ENCODE results near the gene HOXC9. TPM values are rescaled to one million over a fixed set of nuclear protein-coding genes. Genes with fewer than 3 reads are reported as not detected.

HOXC9 gene
- polyA plus RNA-seq, 12 donors: 0.33 to 3.2 (median 0.72) TPM; not detected in 2

GRCh38 chr12:53986686-53987483, 13.1 kb upstream of the HOXC9 start:
- DNase-seq: no peak

GRCh38 chr12:53987787-53988230, 12.2 kb upstream of the HOXC9 start:
- no peak for DNase-seq

GRCh38 chr12:53988541-53989226, 11.3 kb upstream of the HOXC9 start:
- no peak for DNase-seq

- DNase-seq: no peak
Observed at GRCh38 chr12:53989227-53990113, 10.5 kb upstream of the HOXC9 start.

GRCh38 chr12:53990311-53991076, 9.5 kb upstream of the HOXC9 start:
- DNase-seq: no peak

GRCh38 chr12:53991077-53991460, 8.9 kb upstream of the HOXC9 start:
- no peak for DNase-seq

- DNase-seq: no peak
Observed at GRCh38 chr12:53992377-53992889, 7.5 kb upstream of the HOXC9 start.

GRCh38 chr12:53993162-53994008, 6.6 kb upstream of the HOXC9 start:
- no peak for DNase-seq

- DNase-seq: no peak
Observed at GRCh38 chr12:53994009-53994263, 6.0 kb upstream of the HOXC9 start.

- DNase-seq: no peak
Observed at GRCh38 chr12:53994264-53995001, 5.5 kb upstream of the HOXC9 start.

GRCh38 chr12:53995002-53995377, 5.0 kb upstream of the HOXC9 start:
- no peak for DNase-seq

- DNase-seq: no peak
Observed at GRCh38 chr12:53995378-53996239, 4.4 kb upstream of the HOXC9 start.

- no peak for DNase-seq
Observed at GRCh38 chr12:53996240-53997203, 3.4 kb upstream of the HOXC9 start.

GRCh38 chr12:53997204-53998109, 2.5 kb upstream of the HOXC9 start:
- DNase-seq: no peak

- DNase-seq: no peak
Observed at GRCh38 chr12:53998110-53998899, 1.7 kb upstream of the HOXC9 start.

GRCh38 chr12:53998900-53999236, 1.1 kb upstream of the HOXC9 start:
- no peak for DNase-seq
